ENCODE data around the gene CDK6. TPM values are rescaled to one million over a fixed set of nuclear protein-coding genes. Genes with fewer than 3 reads are reported as not detected.

CDK6 gene
- polyA plus RNA-seq, 2 of the 4 experiments (the other 2 are of a cell fraction) = 13.6 to 25.9 TPM

DNA sequence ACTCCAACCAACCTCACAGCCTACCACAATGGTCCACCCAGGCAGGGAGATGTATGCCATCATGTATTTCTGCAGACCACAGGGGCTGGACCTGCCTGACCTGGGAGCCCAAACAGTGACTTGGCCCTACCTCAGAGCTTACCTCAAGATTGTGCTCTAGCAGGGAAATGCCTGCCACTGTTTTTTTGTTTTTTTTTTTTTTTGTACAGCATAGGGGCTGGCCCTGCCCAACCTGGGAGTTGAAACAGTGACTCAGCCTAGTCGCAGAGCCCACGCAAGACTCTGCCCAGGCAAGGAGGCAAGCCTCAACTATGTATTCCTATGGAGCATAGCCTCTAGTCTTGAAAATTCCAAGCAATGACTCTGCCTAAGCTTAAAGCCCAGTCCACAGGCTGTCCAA, 39.3 kb upstream of the CDK6 start (continued):
- TF ChIP-seq RNF2 (IDR thresholded peaks at IDR 0.05; ENCODE audit: borderline replicate concordance, low read depth) (no peak), USF2 (IDR thresholded peaks at IDR 0.05) (no peak)

DNA sequence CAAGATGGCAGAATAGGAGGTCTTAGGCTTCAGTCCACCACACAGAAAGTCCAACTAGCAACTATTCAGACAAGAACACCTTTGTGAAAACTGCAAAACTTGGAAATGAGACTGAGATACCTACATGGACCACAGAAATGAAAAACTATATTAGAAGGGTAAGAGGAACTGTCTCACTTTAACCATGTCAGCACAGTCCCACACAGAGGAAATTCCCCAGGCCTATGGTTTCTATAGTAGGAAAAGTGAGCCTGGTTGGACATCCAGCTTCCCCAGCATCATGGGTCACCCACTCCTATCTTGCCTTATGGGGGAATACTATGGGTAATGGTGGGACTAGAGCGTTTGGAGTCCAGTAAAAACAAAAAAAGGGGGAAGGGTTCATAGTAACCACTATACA, 38.8 kb upstream of the CDK6 start:
- 4% methylated on average over 1 of the region's 1 CpG for WGBS (ENCODE audit: missing lambda C conversion rate)
- CTCF ChIA-PET = interaction anchor here (0.6 to 2.4 kb wide), 2 partner anchors 254 to 305 kb away, joined by 4 to 8 read pairs; no protein-coding TSS in a partner anchor
- POLR2A ChIA-PET = no interaction called here
- no peak for ATAC-seq
- TF ChIP-seq HOXA7 (CRISPR knock-in tag; IDR thresholded peaks at IDR 0.05) (no peak), NPAS2 (CRISPR knock-in tag; IDR thresholded peaks at IDR 0.05; ENCODE audit: borderline replicate concordance) (no peak)
- no peak overlapping the region for H3K4me3 ChIP-seq
- peaks cover 9% of the 10 kb centered on the region; the same call in 1 of the 3 replicates for H3K9me3 ChIP-seq
- H3K4me2 ChIP-seq = no peak overlapping the region
- FAIRE-seq = no peak
- H3K4me1 ChIP-seq = no peaks in the 10 kb centered on the region
- no peak overlapping the region for H3K27ac ChIP-seq
- no peak for DNase-seq (ENCODE audit: low read depth in 1 of 2, low spot score in 1 of 2)

DNA sequence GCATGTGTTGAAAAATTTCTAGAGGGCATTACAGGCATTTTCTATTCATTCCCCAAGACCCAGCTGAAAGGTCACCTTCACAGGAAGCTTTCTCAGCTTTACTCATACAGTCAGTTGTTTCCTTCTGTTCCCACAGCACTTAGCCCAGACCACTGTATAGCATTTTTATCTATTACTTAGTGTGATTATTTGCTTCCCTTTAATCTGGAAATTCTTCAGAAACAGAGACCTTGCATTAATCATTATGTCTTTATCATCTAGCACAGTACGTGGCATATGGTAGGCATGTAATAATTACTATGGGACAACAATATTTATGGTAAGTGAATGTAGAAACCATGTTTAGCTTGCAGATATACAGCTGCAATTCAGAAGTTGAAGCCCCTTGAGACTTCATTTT, 38.2 kb upstream of the CDK6 start:
- FAIRE-seq (no peak), ATAC-seq (no peak), DNase-seq (ENCODE audit: low read depth in 1 of 2, low spot score in 1 of 2) (no peak)
- no peak overlapping the region for H3K4me3 ChIP-seq
- TF ChIP-seq EHF (CRISPR knock-in tag; IDR thresholded peaks at IDR 0.05) = no peak
- H3K9me3 ChIP-seq = peaks cover 9% of the 10 kb centered on the region; the same call in 1 of the 3 replicates
- CTCF ChIA-PET = interaction anchor here (2.4 kb wide), 1 partner anchor 253 kb away, joined by 8 read pairs; no protein-coding TSS in a partner anchor
- no peak overlapping the region for H3K27ac ChIP-seq
- no peaks in the 10 kb centered on the region for H3K4me1 ChIP-seq
- no peak overlapping the region for H3K4me2 ChIP-seq
- POLR2A ChIA-PET = no interaction called here
- WGBS (ENCODE audit: missing lambda C conversion rate) = 11% methylated on average over 1 of the region's 1 CpG

DNA sequence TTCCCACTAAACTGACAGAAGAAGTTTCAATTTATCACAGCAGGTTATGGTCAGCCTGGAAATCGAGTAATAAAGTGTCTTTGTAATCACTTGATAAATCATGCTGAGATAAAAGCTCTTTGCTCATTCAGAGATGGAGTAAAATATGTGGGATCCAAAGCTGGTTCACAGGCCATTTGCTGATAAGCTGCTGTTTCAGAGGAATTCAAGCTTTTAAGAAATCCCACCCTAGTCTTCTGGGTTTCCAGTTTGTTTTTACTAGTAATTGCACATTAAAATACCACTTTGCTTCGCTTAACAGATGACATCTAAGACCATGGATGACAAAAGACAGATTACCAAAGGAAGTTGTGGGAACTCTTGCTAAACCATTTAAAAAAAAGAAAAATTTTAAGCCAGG, 37.4 kb upstream of the CDK6 start:
- WGBS (ENCODE audit: missing lambda C conversion rate) = 9% methylated on average over 2 of the region's 2 CpGs
- TF ChIP-seq KDM5A (IDR thresholded peaks at IDR 0.05) = no peak
- no peak for TF ChIP-seq HOXB5 (CRISPR knock-in tag; IDR thresholded peaks at IDR 0.05)
- ATAC-seq (no peak), FAIRE-seq (peak; percentile 65), DNase-seq (ENCODE audit: low read depth in 1 of 2, low spot score in 1 of 2) (no peak)
- H3K4me3 ChIP-seq = no peak overlapping the region
- POLR2A ChIA-PET = no interaction called here
- no peak overlapping the region for H3K27ac ChIP-seq
- CTCF ChIA-PET = interaction anchor here (2.4 kb wide), 1 partner anchor 253 kb away, joined by 8 read pairs; no protein-coding TSS in a partner anchor
- H3K4me2 ChIP-seq = no peak overlapping the region
- H3K4me1 ChIP-seq = no peaks in the 10 kb centered on the region
- peaks cover 17% of the 10 kb centered on the region for H3K9me3 ChIP-seq

GRCh38 chr7:92872701-92873100, 36.3 kb upstream of the CDK6 start:
- ATAC-seq (no peak), DNase-seq (ENCODE audit: low read depth in 1 of 2, low spot score in 1 of 2) (no peak), FAIRE-seq (no peak)
- ChIA-PET CTCF (no interaction called here), POLR2A (no interaction called here)
- no peaks in the 10 kb centered on the region for H3K4me1 ChIP-seq
- H3K9me3 ChIP-seq = peaks cover 27% of the 10 kb centered on the region
- no peak overlapping the region for H3K4me2 ChIP-seq
- TF ChIP-seq CHD2 (IDR thresholded peaks at IDR 0.05; ENCODE audit: low read length, partially characterized antibody) (no peak), RCOR1 (IDR thresholded peaks at IDR 0.05; ENCODE audit: low read depth, low read length) (no peak), PHF8 (IDR thresholded peaks at IDR 0.05; ENCODE audit: borderline replicate concordance, low read depth) (no peak), CBX2 (IDR thresholded peaks at IDR 0.05; ENCODE audit: borderline replicate concordance, low read depth) (no peak), EHF (CRISPR knock-in tag; IDR thresholded peaks at IDR 0.05) (no peak)
- no peak overlapping the region for H3K27ac ChIP-seq
- no peak overlapping the region for H3K4me3 ChIP-seq

DNA sequence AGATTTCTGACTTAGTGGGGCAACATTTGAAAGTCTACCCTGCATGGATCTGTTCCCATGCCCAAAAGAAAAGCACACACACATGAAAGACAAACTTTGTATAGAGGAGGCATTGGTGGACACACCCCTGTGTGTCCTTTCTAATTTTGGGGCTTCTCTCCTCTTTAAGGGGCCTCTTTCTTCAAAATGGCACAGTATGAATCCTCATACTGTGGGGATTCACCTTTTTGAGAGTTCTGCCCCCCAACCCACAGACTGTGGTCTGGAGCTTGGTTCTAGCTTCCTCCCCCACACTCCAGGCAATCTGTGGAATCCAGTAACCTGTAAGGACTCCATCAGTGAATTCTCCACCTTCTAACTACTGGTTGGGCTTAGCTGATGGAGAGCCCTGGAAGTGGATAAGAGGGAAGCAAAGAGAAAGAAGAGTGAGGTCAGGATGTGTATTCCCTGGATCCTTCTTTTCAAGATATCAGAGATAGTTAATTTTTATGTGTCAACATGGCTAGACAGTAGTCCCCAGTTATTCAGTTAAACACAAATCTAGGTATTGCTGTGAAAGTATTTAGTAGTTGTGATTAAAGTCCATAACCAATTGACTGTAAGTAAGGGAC, 32.4 kb upstream of the CDK6 start:
- DNase-seq (ENCODE audit: low read depth in 1 of 2, low spot score in 1 of 2) (no peak), ATAC-seq (no peak), FAIRE-seq (no peak)
- Histone ChIP-seq H3K27ac (no peak overlapping the region), H3K4me3 (no peak overlapping the region), H3K4me2 (no peak overlapping the region), H3K4me1 (no peaks in the 10 kb centered on the region), H3K9me3 (peaks cover 34% of the 10 kb centered on the region)
- POLR2A ChIA-PET = no interaction called here
- CTCF ChIA-PET = no interaction called here
- TF ChIP-seq HDAC2 (IDR thresholded peaks at IDR 0.05) (no peak), RARB (CRISPR knock-in tag; IDR thresholded peaks at IDR 0.05) (no peak), HOXA7 (CRISPR knock-in tag; IDR thresholded peaks at IDR 0.05) (no peak), RAD21 (conservative IDR thresholded peaks at IDR 0.05 in 1 of 2, IDR thresholded peaks at IDR 0.05 in 1 of 2) (no peak), MAZ (IDR thresholded peaks at IDR 0.05; ENCODE audit: borderline replicate concordance, low read depth, low read length) (no peak), FOSB (CRISPR knock-in tag; IDR thresholded peaks at IDR 0.05) (no peak), NR3C1 (IDR thresholded peaks at IDR 0.05) (no peak), JUNB (IDR thresholded peaks at IDR 0.05) (no peak), EHMT2 (IDR thresholded peaks at IDR 0.05; ENCODE audit: low read depth) (no peak), ZNF302 (CRISPR knock-in tag; IDR thresholded peaks at IDR 0.05) (no peak), ZFP36 (IDR thresholded peaks at IDR 0.05; ENCODE audit: borderline replicate concordance, partially characterized antibody) (no peak), HEYL (CRISPR knock-in tag; IDR thresholded peaks at IDR 0.05) (no peak), PBX3 (IDR thresholded peaks at IDR 0.05) (no peak)

Data from A549 (cell line).